Hypothalamus (tissue), 51 donors: ENCODE data around the gene AQP2.

ENCODE experiments used
- DNase-seq, 51 donors: peaks; one replicate each; lab custom pipeline; 2025; lab: John Stamatoyannopoulos, UW

AQP2 gene

DNA sequence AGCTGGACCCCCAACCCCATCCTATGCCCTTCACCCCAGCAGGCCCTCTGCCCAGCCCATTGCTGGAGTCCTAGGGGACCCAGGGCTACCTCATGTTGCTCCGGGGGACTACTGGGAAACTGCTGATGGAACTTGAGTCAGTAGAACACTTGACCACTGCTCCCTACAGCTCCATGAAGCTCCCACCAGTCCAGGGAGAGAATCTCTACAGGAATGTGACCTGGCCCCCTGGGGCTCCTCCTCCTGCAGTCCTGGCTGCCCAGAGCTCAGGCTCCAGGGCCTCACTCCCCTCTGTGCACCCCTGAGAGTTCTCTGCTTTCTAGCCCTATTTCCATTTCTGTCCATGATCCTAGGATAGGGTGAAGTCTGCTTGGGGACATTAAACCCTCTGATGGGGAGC lies 10.8 kb upstream of the AQP2 start:
- no peak for DNase-seq

DNA sequence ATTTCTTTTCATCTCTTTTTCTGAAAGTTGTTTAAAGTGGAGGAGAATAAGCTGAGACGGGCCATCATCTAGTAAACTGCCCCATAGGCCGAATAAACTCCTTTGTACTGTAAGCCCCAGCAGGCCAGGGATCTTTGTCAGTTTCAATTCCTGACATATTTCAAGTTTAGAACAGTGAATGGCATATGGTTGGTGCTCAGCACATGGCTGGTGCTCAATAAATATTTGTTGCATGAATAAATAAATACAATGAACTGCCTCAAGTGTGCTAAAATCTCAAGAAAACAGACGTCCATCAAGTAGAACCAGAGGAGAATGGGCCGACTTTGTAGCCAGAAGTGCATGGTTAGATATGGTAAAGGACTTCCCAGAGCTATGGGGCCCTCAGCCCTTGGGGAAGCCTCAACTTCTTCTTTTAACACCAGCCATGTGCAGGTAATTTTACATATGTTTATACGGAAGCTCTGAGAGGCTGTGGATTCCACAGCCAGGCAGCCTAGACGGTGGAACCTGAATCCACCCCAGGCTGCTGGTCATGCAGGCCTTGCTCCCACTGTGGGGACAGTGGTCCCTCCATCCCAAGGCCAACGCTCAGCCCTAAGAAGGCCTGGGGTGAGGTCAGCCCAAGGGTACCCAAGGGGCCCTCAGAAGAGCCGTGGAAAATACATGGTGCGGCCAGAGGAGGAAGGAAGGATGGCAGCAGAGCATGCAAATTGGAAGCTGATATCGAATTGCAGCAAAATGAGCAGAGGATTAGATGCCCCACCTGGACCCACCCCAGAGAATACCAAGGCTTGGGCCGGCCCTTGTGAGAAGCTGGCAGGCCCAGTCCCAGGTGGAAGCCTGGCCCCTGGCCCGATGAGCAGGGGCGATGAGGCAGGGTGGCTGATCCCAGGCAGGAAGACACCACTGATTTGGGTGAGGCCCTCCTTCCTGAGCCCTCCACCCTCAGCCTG lies 8.7 kb upstream of the AQP2 start:
- DNase-seq: no peak

DNA sequence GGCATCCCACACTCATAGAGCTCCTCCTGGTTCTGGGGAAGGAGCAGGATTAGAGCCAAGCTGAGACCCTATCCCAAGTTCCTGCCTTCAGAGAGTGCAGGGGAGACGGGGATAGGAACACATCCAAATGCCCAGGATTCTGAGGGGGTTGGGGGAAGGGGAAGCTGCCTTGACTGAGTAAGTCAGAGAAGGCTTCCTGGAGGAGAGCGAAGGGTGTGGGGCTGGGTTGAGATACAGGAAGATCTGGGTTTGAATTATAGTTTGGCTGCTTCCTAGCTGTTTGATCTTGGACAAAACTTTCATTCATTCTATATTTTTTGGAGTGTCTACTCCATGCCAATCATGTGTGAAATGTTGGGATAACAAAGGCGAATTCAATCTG lies 8.0 kb upstream of the AQP2 start:
- DNase-seq: no peak

DNA sequence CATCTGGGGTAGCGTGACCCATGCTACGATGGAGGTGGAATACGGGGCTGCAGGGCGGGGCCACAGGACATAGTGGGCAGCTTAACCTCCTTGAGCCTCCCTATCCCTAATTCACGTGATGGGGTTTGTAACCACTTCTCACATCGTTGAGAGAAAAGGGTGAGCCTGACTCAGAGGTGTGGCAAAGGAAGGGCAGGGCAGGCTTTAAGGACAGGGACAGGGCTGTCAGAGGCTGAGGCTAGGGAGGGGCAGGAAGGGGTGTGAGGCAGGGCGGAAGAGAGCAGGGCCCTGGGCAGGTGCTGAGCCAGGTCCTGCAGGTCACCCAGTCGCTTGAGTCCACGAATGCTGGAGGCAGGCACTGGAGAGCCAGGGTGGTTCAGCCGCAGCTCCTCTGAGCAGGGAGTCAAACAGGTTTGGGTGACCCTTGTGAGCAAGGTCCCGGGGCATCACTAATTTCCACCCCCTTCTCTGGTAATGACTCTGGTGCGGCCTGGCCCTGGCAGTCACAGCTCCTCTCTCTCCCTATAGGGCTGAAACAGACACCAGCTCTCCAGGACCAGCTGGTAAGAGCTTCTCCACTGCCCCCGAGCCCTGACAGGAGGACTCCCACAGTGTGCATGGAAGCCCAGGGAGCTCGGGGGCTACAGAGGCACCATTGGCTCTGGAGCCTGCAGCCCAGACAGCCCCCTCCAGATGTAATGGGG lies 7.5 kb upstream of the AQP2 start:
- DNase-seq: no peak

DNA sequence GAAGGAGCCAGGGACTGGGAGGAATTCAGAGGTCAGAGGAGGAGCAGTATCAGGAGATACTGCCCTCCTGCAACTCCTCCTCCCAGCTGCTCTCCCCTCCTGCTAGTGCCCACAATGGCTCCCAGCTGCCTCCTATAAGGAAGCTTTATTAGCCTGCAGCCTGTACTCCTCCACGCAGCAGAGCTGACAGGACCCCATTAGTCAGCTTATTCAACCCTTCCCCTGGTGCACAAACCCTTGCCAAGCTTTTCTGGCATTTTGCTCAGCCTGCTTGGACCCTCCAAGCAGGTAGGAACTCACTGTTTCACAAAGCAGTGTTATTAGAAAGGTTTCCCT lies 6.9 kb upstream of the AQP2 start:
- no peak for DNase-seq

DNA sequence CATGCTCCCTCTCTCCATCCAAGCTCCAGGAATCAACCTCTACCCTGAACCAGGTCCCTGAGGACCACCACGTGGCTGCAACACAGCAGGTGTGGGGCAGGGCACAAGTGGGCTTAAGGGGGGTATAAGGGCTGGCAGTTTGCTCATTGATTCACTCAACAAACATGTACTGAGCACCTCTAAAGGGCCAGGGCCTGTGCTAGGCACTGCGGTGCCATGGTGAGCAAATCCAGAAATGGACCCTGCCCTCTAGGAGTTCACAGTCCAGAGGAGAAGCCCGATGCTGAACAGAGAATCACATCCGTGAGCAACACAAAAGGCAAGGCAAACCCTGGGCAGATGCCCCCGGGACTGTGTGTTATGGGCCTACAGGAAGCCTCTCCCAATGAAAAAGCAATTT lies 6.5 kb upstream of the AQP2 start:
- no peak for DNase-seq

DNA sequence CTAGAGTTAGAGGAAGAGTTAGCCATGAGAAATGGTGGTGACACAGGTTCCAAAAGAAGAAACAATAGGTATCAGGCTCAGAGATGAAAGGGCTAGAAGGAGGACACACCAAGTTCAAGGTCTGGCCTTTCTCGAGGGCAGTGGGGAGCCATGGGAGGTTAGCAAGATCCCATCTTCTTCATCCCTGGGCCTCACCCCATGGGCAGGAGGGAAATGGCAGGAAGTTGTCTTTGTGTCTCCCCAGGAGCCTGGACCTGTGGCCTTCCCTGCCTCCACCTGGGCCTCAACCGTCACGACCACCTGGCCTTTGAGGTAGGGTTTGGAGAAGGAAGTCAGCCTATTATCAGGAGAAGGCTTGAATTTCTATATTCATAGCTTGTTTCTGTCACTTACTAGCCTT lies 5.8 kb upstream of the AQP2 start:
- no peak for DNase-seq

DNA sequence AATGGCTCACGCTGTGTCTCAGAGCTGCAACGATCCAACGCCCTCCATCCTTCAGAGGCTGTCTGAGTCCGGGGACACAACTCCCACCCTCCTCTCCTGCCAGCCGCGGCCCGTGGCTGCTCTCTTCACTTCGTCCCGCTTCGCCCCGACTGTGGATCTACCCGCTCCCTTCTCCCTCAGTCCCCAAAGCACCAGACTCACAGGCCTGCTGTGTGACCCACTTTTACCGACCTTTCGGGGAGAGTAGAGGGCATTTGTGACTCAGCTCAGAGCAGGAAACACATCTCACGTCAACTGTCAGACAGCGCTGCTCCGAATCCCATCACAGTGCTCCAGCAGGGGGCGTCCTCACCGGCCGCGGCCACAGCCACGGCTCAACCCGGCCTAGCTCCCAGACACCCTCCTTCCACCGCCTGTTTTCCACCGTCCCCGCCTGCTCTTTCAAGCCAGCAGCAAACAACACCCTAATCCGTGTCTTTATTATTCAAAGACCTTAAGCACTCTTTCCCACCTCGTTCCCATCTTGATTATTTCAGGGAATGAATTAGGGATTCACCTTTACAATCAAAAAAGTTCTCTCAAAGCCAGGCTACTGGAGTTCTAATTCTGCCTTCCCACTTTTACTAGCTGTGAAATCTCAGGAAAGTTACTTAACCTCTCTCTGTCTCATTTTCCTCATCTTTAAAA lies 5.0 kb upstream of the AQP2 start:
- DNase-seq: peak; percentile 10 to 86 (median 64)

DNA sequence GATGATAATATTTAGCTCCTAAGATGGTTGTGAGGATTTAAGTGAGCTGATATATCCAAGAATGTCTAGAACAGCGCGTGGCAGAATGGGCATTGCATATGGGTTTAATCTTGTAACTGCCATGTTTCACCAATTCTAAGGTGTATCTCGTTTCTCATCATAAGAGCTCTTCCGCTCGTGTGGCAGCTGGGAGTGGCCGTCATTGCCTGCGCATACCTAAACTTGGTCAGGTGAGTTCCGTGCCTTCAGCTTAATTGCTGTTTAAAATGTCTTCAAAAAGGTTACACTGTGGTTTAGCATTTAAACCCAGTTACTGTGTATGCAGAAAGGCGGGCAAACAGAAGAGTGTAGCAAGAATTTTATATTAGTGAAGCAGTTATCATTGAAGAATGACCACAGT lies 4.5 kb upstream of the AQP2 start:
- DNase-seq: no peak

DNA sequence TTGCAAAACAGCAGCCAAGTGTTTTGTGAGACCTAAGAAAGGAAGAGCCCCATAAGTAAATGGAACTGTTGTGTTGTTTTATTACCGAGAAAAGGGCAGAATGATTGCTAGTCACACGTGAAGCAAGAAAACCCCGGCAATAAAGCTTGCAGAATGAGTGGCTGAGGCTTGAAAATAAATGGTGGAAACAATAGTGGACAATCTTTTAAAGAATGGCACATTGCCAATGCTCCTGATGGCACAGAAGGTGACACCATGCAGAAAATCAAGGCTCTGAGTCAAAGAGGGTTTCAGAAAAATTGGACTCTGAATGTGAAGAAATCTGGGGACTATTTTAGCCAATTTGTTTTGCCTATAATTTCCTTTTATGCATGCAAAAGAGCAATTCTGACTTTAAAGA lies 4.0 kb upstream of the AQP2 start:
- DNase-seq: no peak

DNA sequence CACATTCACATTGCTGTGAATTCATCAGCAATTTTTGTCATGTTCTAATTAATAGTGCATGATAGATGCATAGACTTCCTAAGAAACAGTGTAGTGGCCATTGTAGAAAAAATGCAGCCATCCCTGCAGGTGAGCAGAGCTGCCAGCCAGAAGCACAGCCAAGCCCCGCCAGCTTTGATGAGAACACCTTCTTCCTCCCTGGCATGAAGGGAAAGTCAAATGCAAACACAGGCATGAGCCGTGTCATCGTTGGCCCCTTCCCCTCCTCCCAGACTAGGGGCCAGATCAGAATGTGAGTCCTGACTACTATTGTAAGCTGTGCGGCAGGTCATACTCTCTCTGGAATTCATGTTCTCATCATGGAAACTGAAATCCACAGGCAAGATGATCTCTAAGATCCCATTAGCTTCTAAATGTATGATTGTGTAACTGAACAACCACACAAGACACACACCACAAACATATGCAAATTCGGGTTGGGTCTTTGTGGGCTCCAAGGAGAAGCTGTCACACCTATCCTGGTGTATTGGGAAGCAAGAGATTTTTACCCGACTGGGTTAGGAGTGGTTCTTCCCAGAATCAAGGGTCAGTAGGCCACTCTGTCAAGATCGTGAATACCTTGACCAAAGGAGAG lies 2.8 kb upstream of the AQP2 start:
- DNase-seq: no peak

DNA sequence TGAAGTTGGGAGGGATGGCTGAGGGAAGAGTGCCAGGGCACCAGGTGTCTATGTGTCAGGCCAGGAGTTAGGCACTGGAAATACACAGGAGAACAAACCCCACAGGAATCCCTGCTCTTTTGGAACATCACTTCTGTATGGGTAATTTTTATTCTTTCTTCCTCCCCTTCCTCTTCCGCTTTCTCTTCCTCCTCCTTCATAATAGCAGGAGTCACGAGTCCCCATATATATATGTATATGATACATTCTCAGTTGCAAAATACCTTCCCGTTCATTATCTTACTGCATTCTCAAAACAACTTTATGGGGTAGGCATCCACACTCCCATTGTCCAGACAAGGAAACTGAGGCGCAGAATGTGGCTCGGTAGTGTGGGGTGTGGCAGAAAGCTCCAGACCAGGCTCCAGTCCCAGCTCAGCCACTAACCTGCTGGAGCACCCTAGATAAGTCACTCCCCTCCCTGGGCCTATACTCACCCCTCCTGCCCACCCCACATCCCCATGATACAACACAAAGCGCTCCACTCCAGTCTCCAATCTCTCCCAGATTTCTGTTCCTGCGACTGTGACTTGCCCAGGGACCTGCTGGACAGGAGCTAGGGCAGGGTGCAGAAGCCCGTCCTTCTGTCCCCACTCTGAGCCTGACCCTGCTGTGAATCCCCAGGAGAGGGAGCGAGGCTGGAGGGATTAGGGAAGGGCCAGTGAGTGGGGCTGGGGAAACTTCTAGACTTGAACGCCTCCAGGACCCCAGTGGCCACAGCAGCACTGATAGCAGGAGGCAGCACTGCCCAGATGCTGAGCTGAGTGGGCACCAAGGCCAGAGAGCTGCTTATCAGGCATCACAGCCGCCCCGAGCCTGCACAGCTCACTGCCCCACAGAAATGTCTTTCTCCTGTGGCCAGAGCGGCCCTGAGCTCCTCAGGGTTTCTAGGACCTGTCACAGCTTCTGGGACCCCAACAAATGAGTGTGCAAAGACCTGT lies 1.4 kb upstream of the AQP2 start:
- no peak for DNase-seq

DNA sequence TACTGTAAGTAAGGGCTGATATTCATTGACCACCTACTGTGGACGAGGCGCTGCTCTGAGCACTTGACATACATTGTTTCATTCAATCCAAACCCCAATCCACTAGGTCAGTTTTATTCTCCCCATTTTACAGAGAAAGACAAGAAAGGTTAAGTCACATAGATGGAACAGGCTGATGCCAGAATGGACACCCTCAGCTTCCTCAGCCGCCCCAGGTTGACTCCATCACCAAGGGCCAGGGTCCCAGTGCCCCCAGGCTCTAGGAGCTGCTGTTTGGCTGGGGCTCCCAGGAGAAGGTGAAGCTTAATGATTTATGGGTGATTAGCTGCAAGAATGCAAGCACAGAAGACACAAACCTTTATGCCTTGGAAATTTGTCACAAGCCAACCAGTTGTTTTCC lies 671 bp upstream of the AQP2 start:
- DNase-seq: no peak

DNA sequence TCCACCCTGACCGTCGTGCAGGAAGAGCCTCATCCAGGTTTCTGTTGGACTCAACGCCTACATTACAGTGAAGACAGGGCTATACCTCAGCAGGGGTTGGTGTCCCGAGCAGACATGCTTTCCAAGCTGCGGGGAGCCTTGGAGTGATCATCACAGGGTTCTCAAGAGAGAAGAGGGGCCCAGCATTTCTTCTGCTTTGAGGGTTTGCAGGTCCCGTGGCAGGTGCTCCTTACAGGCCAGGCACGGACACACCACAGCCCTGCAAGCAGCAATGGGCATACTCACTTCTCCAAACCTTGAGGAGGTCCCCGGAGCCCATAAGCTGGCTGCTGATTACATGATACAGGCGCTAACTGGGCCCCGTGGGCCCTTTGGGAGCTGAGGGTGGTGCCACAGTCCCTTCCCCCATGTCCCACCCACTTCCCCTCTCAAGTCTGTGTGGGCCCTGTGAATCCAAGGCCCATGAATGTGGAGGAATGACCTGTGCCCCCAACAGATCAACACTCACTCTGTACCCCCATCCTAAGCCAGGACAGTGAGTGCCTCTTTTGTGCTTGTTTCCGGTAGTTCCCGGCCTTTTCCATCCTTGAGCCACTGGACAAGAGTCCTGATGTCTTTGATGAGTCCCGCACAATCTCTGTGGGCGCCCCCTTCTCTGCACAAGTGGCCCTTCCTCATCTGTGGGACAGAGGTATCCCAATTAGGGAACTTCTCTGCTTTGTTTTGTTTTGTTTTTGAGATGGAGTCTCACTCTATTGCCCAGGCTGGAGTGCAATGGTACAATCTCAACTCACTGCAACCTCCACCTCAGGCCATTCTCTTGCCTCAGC lies 1.1 kb downstream of the AQP2 start:
- DNase-seq: no peak

DNA sequence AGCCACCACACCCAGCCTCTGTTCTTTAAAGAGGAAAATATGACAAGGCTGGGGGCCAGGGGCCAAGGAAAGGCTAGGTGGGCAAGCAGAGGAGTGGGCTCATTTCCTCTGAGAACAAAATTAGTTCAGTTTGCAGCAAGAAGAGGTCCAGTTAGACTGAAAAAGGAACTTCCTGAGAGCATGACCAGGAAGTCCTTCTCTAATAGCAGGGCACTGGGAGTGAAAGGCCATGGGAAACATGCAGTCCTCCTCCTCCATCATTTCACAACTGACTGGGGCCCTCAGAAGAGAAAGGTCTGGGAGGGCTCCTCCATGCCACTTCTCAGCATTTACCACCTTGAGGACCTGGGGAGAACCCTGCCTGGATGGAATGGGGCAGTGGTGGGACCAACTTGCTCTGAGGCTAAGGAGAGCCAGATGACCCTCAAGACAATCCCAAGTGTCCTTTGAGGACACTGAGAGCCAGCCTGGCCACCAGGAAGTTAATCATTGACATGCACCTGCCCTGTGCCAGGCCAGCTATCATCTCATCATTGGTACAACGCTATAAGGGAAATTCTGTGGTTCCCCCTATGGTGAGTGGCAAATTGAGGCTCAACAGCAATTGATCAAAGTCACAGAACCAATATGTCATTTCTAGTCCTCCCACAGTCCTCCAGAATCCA lies 2.0 kb downstream of the AQP2 start:
- DNase-seq: no peak

DNA sequence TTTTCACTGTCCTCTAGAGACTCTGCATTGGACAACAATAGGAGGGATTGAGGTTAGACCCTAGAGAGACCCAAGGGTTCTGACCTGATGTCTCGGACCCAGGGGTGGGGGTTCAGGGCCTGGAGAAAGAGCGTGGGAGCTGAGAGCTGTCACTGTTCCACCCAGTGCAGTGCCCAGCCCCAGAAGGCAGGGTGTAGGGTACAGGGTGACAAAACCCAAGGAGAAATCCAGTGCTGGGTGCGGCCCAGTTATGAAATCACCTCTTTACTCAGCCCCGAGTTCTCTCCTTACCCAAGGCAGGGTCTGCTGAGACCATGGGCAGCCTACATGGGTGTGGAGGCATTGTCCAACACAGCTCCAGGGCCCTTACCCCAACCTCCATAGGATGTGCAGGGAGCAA lies 2.6 kb downstream of the AQP2 start:
- DNase-seq: no peak

DNA sequence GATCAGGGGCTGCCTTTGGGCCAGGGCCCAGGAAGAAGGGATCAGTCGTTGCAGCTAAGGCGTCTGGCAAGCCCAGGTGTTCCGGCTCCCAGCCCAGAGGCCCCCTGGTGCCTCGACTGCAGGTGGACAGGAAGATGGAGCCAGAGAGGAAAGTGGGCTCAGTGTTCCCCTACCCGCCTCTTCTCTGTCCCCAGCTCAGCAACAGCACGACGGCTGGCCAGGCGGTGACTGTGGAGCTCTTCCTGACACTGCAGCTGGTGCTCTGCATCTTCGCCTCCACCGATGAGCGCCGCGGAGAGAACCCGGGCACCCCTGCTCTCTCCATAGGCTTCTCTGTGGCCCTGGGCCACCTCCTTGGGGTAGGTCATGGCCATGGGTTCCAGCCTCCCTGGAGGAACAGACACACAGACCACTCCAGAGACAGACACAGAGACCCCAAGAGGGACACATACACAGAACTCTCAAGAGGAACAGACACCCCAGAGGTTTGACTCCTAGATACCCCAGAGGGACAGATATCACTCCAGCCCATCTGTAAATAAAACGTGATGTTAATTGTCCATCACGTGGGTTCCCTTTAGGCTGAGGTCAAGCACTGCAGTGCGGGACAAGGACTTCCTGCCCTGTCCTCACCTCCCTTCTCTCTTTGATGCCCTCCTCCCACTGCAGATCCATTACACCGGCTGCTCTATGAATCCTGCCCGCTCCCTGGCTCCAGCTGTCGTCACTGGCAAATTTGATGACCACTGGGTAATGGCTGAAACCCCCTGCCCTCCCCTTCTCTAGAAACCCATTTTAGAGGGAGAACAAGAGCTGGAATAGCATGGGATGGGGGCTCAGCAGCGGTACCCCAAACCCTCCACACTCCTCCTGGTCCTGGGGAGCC lies 3.7 kb downstream of the AQP2 start:
- no peak for DNase-seq
